ENCODE results near the gene WDR49.

DNA sequence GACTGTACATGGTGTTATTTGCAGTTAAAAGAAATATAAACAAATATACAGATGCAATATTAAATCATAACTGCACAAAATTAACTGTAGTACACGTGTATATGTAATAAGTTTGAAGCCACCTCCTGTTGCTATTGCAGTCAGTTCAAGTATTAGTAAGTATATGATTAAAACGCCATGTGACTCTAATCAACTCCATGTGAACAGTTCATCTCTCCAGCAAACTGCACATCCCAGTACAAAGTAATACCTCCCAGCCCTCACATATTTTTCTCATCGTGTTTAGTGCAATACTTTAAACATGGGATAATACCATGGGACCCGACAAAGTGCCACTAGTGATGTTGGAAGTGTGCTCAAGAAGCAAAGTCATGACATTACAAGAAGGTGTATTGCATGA, 46.3 kb upstream of the WDR49 start:
- no peak for TF ChIP-seq CTCF (IDR thresholded peaks at IDR 0.05; ENCODE audit: poor library complexity)
- no peak for TF ChIP-seq EZH2 (IDR thresholded peaks at IDR 0.05; ENCODE audit: borderline replicate concordance)

Data from hepatocyte (in vitro differentiated cells).